ENCODE measurements around the gene CPA5. TPM values are rescaled to one million over a fixed set of nuclear protein-coding genes. Genes with fewer than 3 reads are reported as not detected.
A peak's percentile ranks its signal among the peaks of the same experiment; 100 is the strongest.

Gene CPA5
- total RNA-seq, 1 experiment from 2014 or later: not detected

- Histone ChIP-seq H3K9me3 (ENCODE audit: control insufficient read depth, low read depth, low read length) (no peaks in the 10 kb centered on the region), H3K18ac (ENCODE audit: insufficient read length, low read depth, low read length) (no peak overlapping the region), H3K4ac (ENCODE audit: low read depth, low read length) (no peak overlapping the region), H4K91ac (ENCODE audit: insufficient read length, low read depth, low read length) (no peak overlapping the region), H4K20me1 (ENCODE audit: control insufficient read depth, insufficient read depth, insufficient read length) (no peaks in the 10 kb centered on the region), H2BK120ac (ENCODE audit: low read depth, low read length, poor library complexity, severe bottlenecking) (no peak overlapping the region), H4K5ac (ENCODE audit: insufficient read length, low read depth, low read length) (no peak overlapping the region), H2BK12ac (ENCODE audit: insufficient read length, low read depth, low read length) (no peak overlapping the region), H3T11ph (ENCODE audit: low read length) (no peak overlapping the region), H3K9ac (ENCODE audit: extremely low read depth, insufficient read length, low read length) (no peak overlapping the region), H2BK20ac (ENCODE audit: low read depth, low read length, poor library complexity, severe bottlenecking) (no peak overlapping the region), H3K27ac (ENCODE audit: insufficient read length, low read depth, low read length) (no peak overlapping the region), H3K79me1 (ENCODE audit: insufficient read depth, low read depth, low read length, poor library complexity, severe bottlenecking) (no peaks in the 10 kb centered on the region), H2BK5ac (ENCODE audit: insufficient read length, low read length) (no peak overlapping the region), H3K4me2 (ENCODE audit: insufficient read depth, insufficient read length, low read length) (no peak overlapping the region), H3K56ac (ENCODE audit: insufficient read length, low read depth, low read length) (no peak overlapping the region), H3K14ac (ENCODE audit: insufficient read depth, low read length) (no peak overlapping the region), H4K8ac (replicated peaks; ENCODE audit: insufficient read length, low read depth, low read length) (no peak overlapping the region), H2BK15ac (ENCODE audit: low read depth, low read length) (no peak overlapping the region), H3K23me2 (ENCODE audit: insufficient read length, low read depth, low read length, poor library complexity, severe bottlenecking) (no peaks in the 10 kb centered on the region), H3K23ac (ENCODE audit: insufficient read length, low read depth, low read length) (no peak overlapping the region), H2AK5ac (ENCODE audit: insufficient read length, low read length) (no peak overlapping the region), H3K27me3 (ENCODE audit: insufficient read depth, low read length) (no peaks in the 10 kb centered on the region), H3K79me2 (ENCODE audit: insufficient read depth, low read length) (no peaks in the 10 kb centered on the region), H2AFZ (ENCODE audit: low read length) (no peak overlapping the region), H3K4me1 (ENCODE audit: insufficient read depth, low read length) (peaks cover 6% of the 10 kb centered on the region; the same call in 1 of the 2 replicates)
- DNase-seq: no peak
- H3K27ac Mint-ChIP-seq: peak overlapping the region in 1 of 3 experiments; percentile 50; a peak in 1 of 7 replicates
- peak overlapping the region in 1 of 2 experiments; percentile 7; a peak in 2 of 5 replicates for H3K4me3 Mint-ChIP-seq
- peaks cover 36 to 47% of the 10 kb centered on the region in 2 experiments for H3K4me1 Mint-ChIP-seq
- no peaks in the 10 kb centered on the region for H3K36me3 Mint-ChIP-seq (ENCODE audit: insufficient read depth in 1 of 3, low read depth in 3 of 3)
- H3K9me3 Mint-ChIP-seq: no peaks in the 10 kb centered on the region
- no peak for TF ChIP-seq CTCF (conservative IDR thresholded peaks at IDR 0.05)
- peaks cover 5% of the 10 kb centered on the region for H3K27me3 Mint-ChIP-seq (ENCODE audit: low read depth)
- WGBS (ENCODE audit: extremely low coverage, insufficient read length, low lambda C conversion rate): no CpG with 5 or more reads among the region's 20 CpGs
Measured at GRCh38 chr7:130350945-130351790, 6.6 kb downstream of the CPA5 start.
